ENCODE results near the gene DNAJB2.

DNA sequence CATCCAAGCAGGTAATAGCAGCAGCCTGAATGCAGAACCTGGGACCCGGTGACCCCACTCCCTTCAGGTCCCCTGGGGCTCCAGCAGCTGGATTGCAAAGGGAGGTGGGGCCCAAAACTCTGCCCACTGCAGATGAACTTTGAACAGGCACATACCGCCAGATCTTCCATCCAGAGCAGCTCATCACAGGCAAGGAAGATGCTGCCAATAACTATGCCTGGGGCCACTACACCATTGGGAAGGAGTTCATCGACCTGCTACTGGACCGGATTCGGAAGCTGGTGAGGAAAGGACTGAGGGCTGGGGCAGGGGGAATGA lies 9.2 kb upstream of the DNAJB2 start:
- TF ChIP-seq CTCF (conservative IDR thresholded peaks at IDR 0.05; ENCODE audit: low read length) (no peak), EZH2phosphoT487 (IDR thresholded peaks at IDR 0.05; ENCODE audit: borderline replicate concordance) (no peak)
